ES-I3 (cell line): ENCODE data around the gene IRX4.
"Not testable (repeated sequence)": the region's sequence is repeated elsewhere in the genome, so short reads cannot be mapped to it uniquely, and the experiment has no call there.

Experiments used
- H3K36me3 ChIP-seq: 2 replicates; pipeline ENCODE4 v1.6.1; 2013; ENCODE audit warnings: mild to moderate bottlenecking, low read length, control low read depth, moderate library complexity; ENCODE audit not compliant: insufficient read depth
- H3K4me1 ChIP-seq: 2 replicates; pipeline ENCODE4 v1.6.1; 2013; ENCODE audit warnings: mild to moderate bottlenecking, control low read depth, low read length; ENCODE audit not compliant: insufficient read depth
- H3K9ac ChIP-seq: 2 replicates; pipeline ENCODE4 v1.6.1; 2013; ENCODE audit warnings: low read depth, mild to moderate bottlenecking, low read length, moderate library complexity
- H3K9me3 ChIP-seq: 2 replicates; pipeline ENCODE4 v1.6.1; 2013; ENCODE audit warnings: mild to moderate bottlenecking, low read length, moderate library complexity; ENCODE audit not compliant: control insufficient read depth, insufficient read depth

IRX4 gene

DNA sequence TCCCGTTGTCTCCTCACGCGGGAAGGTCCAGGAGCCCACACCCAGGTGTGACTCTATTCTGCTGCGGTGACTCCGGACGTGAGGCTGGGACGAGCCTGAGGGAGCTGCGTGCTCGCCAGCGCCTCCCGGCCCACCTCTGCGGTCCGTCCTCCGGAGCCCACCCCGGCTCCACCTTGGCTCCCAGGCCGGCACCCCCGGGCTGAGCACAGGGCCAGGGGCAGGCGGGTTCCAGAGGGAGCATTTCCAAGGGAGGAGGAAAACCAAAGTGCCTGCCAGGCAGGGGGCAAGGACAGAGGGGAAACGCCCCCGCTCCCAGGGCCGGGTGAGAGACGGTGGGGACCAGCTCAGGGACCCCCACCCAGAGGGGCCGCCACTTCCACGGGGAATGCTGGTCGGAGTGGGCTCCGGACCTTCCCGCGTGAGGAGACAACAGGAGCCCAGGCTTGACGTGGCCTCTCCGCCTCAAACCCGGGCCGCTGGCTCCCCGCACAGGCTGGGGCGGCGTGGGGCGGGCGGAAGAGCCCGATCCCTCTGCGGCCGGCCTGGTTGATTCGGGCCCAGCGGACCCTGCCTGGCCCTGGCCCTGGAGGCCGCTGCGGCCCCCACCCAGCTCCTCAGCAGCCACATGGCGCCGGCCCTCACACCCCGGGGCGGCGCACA is 26.0 kb downstream of the IRX4 start:
- Histone ChIP-seq H3K9me3 (no peaks in the 10 kb centered on the region), H3K9ac (no peak overlapping the region), H3K4me1 (peaks cover 3% of the 10 kb centered on the region; the same call in 1 of the 2 replicates), H3K36me3 (no peaks in the 10 kb centered on the region)

DNA sequence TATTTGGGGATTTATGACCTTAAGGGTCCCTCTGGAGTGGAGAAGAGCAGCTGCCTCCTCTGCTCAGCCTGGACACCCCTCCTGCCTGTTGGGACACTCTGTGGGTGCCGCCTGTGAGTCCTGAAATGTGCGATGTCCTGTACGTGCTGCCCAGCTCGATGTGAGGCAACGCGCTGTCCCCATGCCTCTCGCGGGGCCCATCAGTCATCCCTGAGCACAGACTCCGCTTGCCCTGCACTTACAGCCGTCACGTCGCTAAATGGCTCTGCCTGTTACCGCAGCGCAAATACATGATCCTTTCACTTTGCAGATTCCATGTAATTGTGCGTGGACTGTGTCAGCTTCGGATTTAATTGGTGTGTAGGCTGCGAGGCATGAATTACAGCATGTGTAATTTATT is 27.1 kb downstream of the IRX4 start:
- H3K36me3 ChIP-seq = no peaks in the 10 kb centered on the region
- no peaks in the 10 kb centered on the region for H3K9me3 ChIP-seq
- H3K4me1 ChIP-seq = peaks cover 6% of the 10 kb centered on the region; the same call in 1 of the 2 replicates
- H3K9ac ChIP-seq = no peak overlapping the region

DNA sequence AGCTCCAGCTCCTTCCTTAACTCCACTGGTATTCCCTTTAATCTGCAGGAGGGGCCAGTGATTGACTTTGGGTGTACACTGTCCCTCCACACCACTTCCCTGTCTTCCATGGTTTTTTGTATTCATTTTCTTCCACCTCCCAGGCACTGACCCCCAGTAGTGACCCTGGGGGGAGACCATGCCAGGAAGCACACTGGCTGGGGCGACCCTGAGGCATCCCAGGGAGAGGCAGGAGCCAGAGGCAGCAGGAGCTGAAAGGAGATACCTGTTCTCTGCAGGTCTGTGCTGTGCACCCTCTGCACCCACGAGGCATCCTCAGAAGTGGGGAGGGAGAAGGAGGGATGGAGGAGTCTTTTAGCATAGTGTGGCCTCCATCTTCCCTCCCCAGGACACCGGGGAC is 27.6 kb downstream of the IRX4 start:
- H3K9ac ChIP-seq = no peak overlapping the region
- H3K4me1 ChIP-seq = peaks cover 6% of the 10 kb centered on the region; the same call in 1 of the 2 replicates
- no peaks in the 10 kb centered on the region for H3K36me3 ChIP-seq
- H3K9me3 ChIP-seq = no peaks in the 10 kb centered on the region

DNA sequence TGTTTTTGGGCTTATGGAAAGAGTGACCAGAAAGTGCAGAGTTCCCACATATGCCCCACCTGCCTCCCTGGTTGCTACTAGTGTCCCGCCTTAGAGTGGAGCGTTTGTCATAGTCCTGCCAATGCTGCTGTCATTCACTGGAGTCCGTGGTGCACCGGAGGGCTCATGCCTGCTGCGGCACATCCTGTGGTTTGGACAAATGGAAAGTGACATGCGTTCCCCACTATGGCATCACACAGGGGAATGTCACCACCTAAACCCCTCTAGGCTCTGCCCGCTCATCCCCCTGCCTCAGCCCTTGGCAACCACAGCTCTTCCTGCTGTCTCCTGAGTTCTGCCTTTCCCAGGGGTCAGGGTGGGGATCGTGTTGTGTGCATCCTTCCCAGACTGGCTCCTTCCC is 29.2 kb downstream of the IRX4 start:
- Histone ChIP-seq H3K9me3 (no peaks in the 10 kb centered on the region), H3K9ac (no peak overlapping the region), H3K36me3 (no peaks in the 10 kb centered on the region), H3K4me1 (peaks cover 6% of the 10 kb centered on the region; the same call in 1 of the 2 replicates)

DNA sequence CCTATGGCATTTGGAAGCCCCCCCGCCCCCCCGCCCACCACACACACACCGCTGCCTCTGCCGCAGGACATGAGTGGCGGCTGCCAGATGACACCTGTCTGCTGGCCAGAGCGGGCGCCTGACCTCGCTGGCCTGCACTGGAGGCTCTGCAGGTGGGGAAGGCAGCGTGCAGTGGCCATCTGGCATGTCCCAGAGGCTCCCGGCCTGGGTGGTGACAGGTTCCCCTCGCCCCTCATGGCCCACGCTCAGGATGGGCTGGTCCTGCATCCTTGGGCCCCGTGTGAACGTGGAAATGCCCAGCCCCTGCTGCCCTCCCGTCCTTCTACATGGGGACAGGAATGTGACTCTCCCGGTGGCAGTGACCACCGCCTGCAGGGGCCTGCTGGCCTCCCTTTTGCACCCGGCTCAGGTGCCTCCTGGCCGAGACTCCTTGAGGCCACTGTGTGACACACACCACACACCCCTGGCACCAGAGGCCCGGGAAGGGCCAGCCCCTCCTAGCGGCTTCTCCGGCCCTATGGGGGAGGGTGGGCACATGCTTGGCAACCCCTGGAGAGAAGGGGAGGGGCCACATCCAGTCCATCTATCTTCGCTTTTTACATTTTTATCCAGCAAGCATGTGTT is 30.3 kb downstream of the IRX4 start:
- Histone ChIP-seq H3K9me3 (no peaks in the 10 kb centered on the region), H3K4me1 (peaks cover 6% of the 10 kb centered on the region; the same call in 1 of the 2 replicates), H3K9ac (no peak overlapping the region), H3K36me3 (no peaks in the 10 kb centered on the region)

DNA sequence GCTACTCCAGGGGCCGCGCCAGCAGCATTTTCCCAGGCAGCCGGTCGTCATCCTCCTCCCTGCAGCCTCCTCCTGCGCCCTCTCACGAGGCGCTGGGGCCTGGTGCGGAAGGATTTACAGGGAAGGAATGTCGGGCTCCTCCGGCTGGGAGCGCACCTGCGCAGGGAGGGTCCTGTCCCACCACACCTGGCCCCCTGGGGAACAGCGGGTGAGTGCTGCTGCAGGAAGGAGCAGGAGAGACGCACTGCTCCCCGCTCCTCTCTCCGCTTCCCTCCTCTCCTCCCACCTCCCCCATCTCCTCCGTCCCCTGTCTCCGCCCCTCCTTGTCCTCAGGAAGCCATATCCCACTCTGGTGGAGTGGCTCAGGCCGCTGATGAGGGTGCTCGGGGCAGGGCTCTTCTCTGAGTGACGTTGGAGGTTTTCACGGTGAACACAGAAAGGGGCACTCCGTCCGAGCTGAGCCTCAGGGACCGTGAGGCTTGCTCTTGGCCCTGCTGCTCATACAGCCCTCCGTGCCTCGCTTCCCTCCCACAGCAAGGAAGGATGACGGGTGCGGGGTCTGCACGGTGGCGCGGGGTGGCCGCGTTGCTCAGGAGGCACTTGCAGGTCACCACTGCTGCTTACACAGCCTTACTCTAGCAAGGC is 31.3 kb downstream of the IRX4 start:
- no peaks in the 10 kb centered on the region for H3K9me3 ChIP-seq
- H3K36me3 ChIP-seq = no peaks in the 10 kb centered on the region
- peak overlapping the region; percentile 37; the same call in 1 of the 2 replicates for H3K9ac ChIP-seq
- peaks cover 6% of the 10 kb centered on the region; the same call in 1 of the 2 replicates for H3K4me1 ChIP-seq

DNA sequence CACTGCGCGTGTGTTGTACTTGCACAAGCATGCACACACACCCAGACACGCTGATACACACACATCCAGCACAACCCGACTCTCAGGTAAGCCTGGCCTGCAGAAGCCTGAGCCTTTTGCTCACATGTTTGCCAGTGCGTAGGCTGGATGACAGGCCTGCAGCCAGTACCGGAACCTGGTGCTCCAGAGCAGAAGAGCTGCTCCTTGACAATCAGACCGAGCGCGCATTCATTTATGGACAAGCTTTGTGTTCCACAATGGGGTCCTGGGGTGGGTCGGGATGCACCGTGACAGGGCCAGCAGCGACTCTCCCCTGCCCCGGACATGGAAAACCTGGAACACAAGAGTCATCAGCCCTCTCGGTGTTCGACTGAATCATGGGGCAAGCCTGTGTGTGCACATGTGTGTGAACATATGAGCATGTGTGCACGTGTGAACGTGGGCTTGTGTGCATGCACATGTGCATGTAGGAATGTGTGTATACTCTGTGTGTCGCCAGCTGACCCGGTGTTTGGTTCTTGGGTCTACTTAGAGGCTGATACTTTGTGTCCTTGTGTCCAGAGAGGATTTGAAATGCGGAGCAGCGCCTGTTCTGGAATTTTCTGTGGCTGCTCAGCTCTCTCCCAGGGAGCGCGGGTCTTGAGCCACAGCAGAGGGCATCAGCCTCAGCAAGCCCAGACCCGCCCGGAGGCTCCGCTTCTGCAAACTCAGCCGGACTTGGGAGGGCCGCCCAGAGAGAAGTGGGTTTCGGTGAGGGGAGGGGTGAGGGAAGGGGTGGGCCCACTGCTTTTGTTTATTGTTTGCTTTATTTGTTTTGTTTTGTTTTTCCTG is 32.2 kb downstream of the IRX4 start:
- Histone ChIP-seq H3K4me1 (peaks cover 6% of the 10 kb centered on the region; the same call in 1 of the 2 replicates), H3K9ac (no peak overlapping the region), H3K36me3 (no peaks in the 10 kb centered on the region), H3K9me3 (no peaks in the 10 kb centered on the region)

DNA sequence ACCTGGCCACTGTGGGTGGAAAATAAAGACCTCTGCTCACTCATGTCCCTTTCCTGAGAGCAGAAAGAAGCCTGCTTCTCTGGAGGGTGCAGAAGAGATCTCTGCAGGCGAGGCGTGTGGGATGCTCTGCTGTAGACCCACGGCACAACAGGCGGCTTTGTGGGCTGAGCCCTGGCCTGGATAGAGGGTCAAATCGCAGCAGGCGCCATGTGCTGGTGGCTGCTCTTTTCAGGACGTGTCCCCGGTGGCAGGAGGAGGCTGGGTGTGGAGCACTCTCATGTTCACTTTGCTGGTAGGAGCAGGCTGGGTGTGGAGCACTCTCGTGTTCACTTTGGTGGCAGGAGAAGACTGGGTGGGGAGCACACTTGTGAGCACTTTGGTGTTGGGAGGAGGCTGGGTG is 35.1 kb downstream of the IRX4 start:
- Histone ChIP-seq H3K4me1 (peaks cover 6% of the 10 kb centered on the region; the same call in 1 of the 2 replicates), H3K36me3 (no peaks in the 10 kb centered on the region), H3K9me3 (no peaks in the 10 kb centered on the region), H3K9ac (no peak overlapping the region)

DNA sequence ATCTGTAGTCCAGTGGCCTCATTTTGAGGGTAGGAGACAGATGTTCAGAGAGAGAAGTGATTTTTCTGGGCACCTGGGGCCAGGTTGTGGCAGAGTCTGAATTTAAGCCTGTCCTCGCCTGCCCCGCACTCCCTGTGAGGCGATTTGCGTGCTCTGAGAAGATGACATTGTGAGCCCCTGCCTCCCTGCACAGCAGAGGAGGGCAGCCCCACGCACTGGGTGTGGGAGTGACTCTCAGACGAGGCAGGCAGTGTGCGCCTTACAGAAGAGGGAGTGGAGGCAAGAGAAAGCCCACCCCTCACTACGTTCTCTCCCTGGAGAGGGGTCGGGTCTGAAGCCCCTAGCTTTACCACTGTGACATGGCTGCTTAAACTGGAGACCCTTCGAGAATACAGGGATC is 35.7 kb downstream of the IRX4 start:
- no peaks in the 10 kb centered on the region for H3K36me3 ChIP-seq
- no peak overlapping the region for H3K9ac ChIP-seq
- no peaks in the 10 kb centered on the region for H3K9me3 ChIP-seq
- H3K4me1 ChIP-seq = peaks cover 6% of the 10 kb centered on the region; the same call in 1 of the 2 replicates

DNA sequence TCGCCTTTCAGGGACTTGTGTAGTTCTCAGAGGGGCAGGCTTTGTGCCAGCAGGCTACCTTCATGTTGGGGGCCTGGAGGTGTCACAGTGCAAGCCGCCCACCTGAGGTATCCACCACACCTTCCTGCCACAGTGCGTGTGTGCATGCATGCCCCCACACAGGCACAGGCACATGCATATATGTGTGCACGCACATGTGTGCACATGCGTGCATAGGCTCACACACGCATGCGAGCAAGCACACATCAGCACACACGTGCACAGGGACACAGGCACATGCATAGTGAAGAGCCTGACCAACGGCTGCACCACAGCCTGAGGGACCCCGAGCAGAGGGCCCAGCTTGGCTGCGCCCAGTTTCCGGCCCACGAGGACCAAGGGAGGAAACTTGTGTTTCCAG is 36.1 kb downstream of the IRX4 start:
- Histone ChIP-seq H3K4me1 (peaks cover 2% of the 10 kb centered on the region; the same call in 1 of the 2 replicates), H3K36me3 (no peaks in the 10 kb centered on the region), H3K9ac (no peak overlapping the region), H3K9me3 (no peaks in the 10 kb centered on the region)

DNA sequence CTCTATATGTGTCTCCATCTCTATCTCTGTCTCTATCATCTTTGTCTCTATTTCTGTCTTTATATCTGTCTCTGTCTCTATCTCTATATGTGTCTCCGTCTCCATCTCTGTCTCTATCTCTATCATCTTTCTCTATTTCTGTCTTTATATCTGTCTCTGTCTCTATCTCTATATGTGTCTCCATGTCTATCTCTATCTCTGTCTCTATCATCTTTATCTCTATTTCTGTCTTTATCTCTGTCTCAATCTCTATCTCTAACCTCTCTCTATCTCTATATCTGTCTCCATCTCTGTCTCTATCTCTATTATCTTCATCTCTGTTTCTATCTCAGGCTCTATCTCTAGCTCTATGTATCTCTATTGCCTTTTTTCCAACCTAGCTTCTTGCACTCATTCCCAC is 37.0 kb downstream of the IRX4 start:
- H3K9ac ChIP-seq = no peak overlapping the region
- no peaks in the 10 kb centered on the region for H3K36me3 ChIP-seq
- peaks cover 7% of the 10 kb centered on the region; the same call in 1 of the 2 replicates for H3K4me1 ChIP-seq
- no peaks in the 10 kb centered on the region for H3K9me3 ChIP-seq

DNA sequence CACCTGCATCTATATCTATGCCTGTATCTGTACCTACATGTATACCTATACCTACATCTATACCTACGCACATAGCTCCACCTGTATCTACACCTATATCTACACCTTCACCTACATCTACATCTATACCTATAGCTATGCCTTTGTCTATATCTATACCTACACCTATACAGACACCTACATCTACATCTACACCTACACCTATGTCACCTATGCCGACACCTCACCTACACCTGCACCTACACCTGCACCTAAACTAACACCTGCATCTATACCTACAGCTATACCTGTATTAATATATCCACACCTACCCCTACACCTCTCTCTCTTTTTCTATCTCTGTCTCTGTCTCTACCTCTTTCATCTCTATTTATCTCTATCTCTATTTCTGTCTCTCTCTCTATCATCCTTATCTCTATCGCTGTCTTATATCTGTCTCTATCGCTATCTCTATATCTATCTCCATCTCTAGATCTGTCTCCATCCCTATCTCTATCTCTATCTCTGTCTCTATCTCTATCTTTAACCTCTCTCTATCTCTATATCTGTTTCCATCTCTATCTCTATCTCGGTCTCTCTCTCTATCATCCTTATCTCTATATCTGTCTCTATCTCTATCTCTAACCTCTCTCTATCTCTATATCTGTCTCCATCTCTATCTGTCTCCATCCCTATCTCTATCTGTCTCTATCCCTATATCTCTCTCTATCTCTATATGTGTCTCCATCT is 37.9 kb downstream of the IRX4 start:
- Histone ChIP-seq H3K9ac (no peak overlapping the region), H3K36me3 (no peaks in the 10 kb centered on the region), H3K4me1 (peaks cover 7% of the 10 kb centered on the region; the same call in 1 of the 2 replicates), H3K9me3 (no peaks in the 10 kb centered on the region)

DNA sequence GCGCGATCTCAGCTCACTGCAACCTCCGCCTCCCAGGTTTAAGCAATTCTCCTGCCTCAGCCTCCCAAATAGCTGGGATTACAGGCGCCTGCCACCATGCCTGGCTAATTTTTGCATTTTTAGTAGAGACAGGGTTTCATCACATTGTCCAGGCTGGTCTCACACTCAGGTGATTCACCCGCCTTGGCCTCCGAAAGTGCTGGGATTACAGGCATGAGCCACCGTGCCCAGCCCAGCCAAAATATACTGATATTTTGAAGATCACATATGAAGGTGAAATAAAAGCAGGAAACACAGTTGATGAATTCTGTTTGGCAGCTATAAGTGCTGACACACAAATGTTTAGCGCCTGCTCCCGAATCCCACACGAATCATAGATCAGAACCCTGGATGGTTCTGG is 39.0 kb downstream of the IRX4 start:
- not testable (repeated sequence) for H3K9me3 ChIP-seq, H3K4me1 ChIP-seq, H3K36me3 ChIP-seq, H3K9ac ChIP-seq
